Measurements from ENCODE around the gene MICAL3.
A peak's percentile ranks its signal among the peaks of the same experiment; 100 is the strongest.

MICAL3 gene

GRCh38 chr22:17897858-17898257, 126.5 kb downstream of the MICAL3 start:
- H3K36me3 ChIP-seq (ENCODE audit: insufficient read depth, low read length) = peaks cover 28% of the 10 kb centered on the region
- no peaks in the 10 kb centered on the region for H3K9me3 ChIP-seq (ENCODE audit: low read length)
- H3K27ac ChIP-seq (ENCODE audit: low read depth, low read length, poor library complexity, severe bottlenecking) = no peak overlapping the region
- H2AFZ ChIP-seq (ENCODE audit: low read length) = no peak overlapping the region
- H3K4me2 ChIP-seq (ENCODE audit: low read length) = no peak overlapping the region
- H3F3A ChIP-seq (ENCODE audit: insufficient read depth, low read length) = no peaks in the 10 kb centered on the region
- no peaks in the 10 kb centered on the region for H4K20me1 ChIP-seq (ENCODE audit: insufficient read depth, low read length)
- no peaks in the 10 kb centered on the region for H3K27me3 ChIP-seq (ENCODE audit: insufficient read depth, low read length)
- TF ChIP-seq, protein P1, sequence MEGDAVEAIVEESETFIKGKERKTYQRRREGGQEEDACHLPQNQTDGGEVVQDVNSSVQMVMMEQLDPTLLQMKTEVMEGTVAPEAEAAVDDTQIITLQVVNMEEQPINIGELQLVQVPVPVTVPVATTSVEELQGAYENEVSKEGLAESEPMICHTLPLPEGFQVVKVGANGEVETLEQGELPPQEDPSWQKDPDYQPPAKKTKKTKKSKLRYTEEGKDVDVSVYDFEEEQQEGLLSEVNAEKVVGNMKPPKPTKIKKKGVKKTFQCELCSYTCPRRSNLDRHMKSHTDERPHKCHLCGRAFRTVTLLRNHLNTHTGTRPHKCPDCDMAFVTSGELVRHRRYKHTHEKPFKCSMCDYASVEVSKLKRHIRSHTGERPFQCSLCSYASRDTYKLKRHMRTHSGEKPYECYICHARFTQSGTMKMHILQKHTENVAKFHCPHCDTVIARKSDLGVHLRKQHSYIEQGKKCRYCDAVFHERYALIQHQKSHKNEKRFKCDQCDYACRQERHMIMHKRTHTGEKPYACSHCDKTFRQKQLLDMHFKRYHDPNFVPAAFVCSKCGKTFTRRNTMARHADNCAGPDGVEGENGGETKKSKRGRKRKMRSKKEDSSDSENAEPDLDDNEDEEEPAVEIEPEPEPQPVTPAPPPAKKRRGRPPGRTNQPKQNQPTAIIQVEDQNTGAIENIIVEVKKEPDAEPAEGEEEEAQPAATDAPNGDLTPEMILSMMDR (IDR thresholded peaks at IDR 0.05; ENCODE audit: low read length) = no peak
- no peak for TF ChIP-seq EZH2 (IDR thresholded peaks at IDR 0.05; ENCODE audit: borderline replicate concordance, low read length)
- no peaks in the 10 kb centered on the region for H3K4me1 ChIP-seq (ENCODE audit: insufficient read depth, low read length, severe bottlenecking)
- no peaks in the 10 kb centered on the region for H3K79me2 ChIP-seq (ENCODE audit: insufficient read depth, low read length)
- no peaks in the 10 kb centered on the region for H3K9me2 ChIP-seq (ENCODE audit: low read depth, low read length)
- no peak overlapping the region for H3K9ac ChIP-seq (ENCODE audit: low read length)
- no peak overlapping the region for H3K4me3 ChIP-seq (ENCODE audit: low read depth, low read length, poor library complexity, severe bottlenecking)

DNA sequence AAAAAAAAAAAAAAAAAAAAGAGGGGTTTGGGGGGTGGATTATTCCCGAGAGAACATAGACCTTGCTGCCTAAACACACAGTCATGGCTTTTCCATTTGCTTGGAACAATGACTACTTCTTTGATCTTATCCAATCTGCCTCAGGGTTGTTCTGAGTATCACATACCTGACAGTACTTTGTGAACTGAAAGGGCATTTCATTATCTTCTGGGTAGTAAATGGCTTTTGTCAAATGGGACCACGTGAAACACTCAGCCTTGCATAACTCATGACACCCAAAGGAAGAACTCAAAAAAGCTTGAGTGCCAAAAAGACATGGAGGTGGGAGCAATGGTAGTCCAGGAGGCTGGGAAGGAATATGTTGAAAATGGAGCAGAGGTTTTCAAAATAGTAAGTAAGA, 126.9 kb downstream of the MICAL3 start:
- Histone ChIP-seq H3K9me3 (ENCODE audit: low read length) (no peaks in the 10 kb centered on the region), H3K27me3 (ENCODE audit: insufficient read depth, low read length) (no peaks in the 10 kb centered on the region), H3K9me2 (ENCODE audit: low read depth, low read length) (no peaks in the 10 kb centered on the region), H3K9ac (ENCODE audit: low read length) (no peak overlapping the region), H3K36me3 (ENCODE audit: insufficient read depth, low read length) (peaks cover 30% of the 10 kb centered on the region), H3K27ac (ENCODE audit: low read depth, low read length, poor library complexity, severe bottlenecking) (no peak overlapping the region), H3K4me2 (ENCODE audit: low read length) (no peak overlapping the region), H3K4me1 (ENCODE audit: insufficient read depth, low read length, severe bottlenecking) (no peaks in the 10 kb centered on the region), H2AFZ (ENCODE audit: low read length) (no peak overlapping the region), H4K20me1 (ENCODE audit: insufficient read depth, low read length) (no peaks in the 10 kb centered on the region), H3F3A (ENCODE audit: insufficient read depth, low read length) (no peaks in the 10 kb centered on the region), H3K4me3 (ENCODE audit: low read depth, low read length, poor library complexity, severe bottlenecking) (no peak overlapping the region), H3K79me2 (ENCODE audit: insufficient read depth, low read length) (no peaks in the 10 kb centered on the region)
- TF ChIP-seq EZH2 (IDR thresholded peaks at IDR 0.05; ENCODE audit: borderline replicate concordance, low read length) = no peak
- TF ChIP-seq, protein P1 (IDR thresholded peaks at IDR 0.05; ENCODE audit: low read length) = no peak

DNA sequence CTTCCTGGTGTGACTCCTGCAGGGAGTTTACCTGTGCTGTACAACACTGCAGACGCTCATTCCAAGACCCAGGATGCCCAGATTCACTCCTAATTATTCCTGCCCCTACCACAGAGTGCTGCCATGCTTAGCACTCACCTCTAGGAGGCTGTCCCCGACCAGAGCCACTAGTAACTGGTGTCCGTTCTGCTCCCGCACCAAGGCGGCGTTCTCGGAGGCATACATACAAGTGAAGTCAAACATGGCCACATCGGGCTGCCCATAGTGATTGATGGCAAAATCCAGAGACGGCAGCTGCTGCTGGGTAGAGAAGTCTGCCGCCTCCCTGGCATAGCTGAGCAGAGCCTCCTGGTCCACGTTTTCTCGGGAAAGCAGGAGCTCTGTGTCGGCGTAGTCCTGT, 127.8 kb downstream of the MICAL3 start:
- Histone ChIP-seq H3K79me2 (ENCODE audit: insufficient read depth, low read length) (no peaks in the 10 kb centered on the region), H3K4me3 (ENCODE audit: low read depth, low read length, poor library complexity, severe bottlenecking) (no peak overlapping the region), H3K9me2 (ENCODE audit: low read depth, low read length) (no peaks in the 10 kb centered on the region), H3K9ac (ENCODE audit: low read length) (no peak overlapping the region), H3K4me2 (ENCODE audit: low read length) (no peak overlapping the region), H3K27ac (ENCODE audit: low read depth, low read length, poor library complexity, severe bottlenecking) (no peak overlapping the region), H3K36me3 (ENCODE audit: insufficient read depth, low read length) (peaks cover 33% of the 10 kb centered on the region), H3K27me3 (ENCODE audit: insufficient read depth, low read length) (no peaks in the 10 kb centered on the region), H3K9me3 (ENCODE audit: low read length) (no peaks in the 10 kb centered on the region), H4K20me1 (ENCODE audit: insufficient read depth, low read length) (no peaks in the 10 kb centered on the region), H3K4me1 (ENCODE audit: insufficient read depth, low read length, severe bottlenecking) (no peaks in the 10 kb centered on the region), H2AFZ (ENCODE audit: low read length) (no peak overlapping the region), H3F3A (ENCODE audit: insufficient read depth, low read length) (no peaks in the 10 kb centered on the region)
- TF ChIP-seq, protein P1 (IDR thresholded peaks at IDR 0.05; ENCODE audit: low read length) = peak; percentile 34; the same call in 1 of the 2 replicates
- no peak for TF ChIP-seq EZH2 (IDR thresholded peaks at IDR 0.05; ENCODE audit: borderline replicate concordance, low read length)
